Skin of body (tissue), 2 donors: ENCODE results near the gene TAF8. TPM values are rescaled to one million over a fixed set of nuclear protein-coding genes. Genes with fewer than 3 reads are reported as not detected.
"Not testable (repeated sequence)": the region's sequence is repeated elsewhere in the genome, so short reads cannot be mapped to it uniquely, and the experiment has no call there.

Experiments used
- DNase-seq: peaks from one replicate; lab custom pipeline; 2025; lab: John Stamatoyannopoulos, UW
- total RNA-seq: library from RNA; depleted of rRNA; stranded (reverse); fragments of >200 nt; gene quantifications from one replicate; pipeline ENCODE4 v1.2.3, GENCODE V29; 2014

TAF8 gene
- total RNA-seq, 1 donor from 2014 or later = 11.0 TPM

DNA sequence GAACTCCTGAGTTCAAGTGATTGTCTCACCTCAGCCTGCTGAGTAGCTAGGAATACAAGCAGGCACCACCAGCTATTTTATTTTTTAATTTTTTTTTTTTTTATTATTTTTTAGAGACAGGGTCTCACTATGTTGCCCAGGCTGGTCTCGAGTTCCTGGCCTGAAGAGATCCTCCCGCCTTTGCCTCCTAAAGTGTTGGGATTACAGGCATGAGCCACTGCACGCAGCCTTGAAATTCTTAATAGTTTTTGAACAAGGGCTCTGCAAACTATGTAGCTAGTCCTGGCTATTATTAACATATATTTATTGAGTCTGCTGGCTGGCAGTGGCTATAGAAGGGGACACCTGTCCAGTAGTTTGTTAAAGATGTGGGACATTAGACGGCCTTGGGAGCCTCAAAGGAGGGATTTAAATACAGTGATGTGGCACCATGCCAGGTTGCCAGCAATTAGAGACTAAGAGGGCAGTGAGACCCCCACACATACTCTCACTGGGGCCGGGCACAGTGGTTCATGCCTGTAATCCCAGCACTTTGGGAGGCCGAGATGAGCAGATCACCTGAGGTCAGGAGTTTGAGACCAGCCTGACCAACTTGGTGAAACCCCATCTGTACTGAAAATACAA, 21.1 kb upstream of the TAF8 start:
- no peak for DNase-seq

- no peak for DNase-seq
Observed at GRCh38 chr6:42029881-42030280, 20.4 kb upstream of the TAF8 start.

DNA sequence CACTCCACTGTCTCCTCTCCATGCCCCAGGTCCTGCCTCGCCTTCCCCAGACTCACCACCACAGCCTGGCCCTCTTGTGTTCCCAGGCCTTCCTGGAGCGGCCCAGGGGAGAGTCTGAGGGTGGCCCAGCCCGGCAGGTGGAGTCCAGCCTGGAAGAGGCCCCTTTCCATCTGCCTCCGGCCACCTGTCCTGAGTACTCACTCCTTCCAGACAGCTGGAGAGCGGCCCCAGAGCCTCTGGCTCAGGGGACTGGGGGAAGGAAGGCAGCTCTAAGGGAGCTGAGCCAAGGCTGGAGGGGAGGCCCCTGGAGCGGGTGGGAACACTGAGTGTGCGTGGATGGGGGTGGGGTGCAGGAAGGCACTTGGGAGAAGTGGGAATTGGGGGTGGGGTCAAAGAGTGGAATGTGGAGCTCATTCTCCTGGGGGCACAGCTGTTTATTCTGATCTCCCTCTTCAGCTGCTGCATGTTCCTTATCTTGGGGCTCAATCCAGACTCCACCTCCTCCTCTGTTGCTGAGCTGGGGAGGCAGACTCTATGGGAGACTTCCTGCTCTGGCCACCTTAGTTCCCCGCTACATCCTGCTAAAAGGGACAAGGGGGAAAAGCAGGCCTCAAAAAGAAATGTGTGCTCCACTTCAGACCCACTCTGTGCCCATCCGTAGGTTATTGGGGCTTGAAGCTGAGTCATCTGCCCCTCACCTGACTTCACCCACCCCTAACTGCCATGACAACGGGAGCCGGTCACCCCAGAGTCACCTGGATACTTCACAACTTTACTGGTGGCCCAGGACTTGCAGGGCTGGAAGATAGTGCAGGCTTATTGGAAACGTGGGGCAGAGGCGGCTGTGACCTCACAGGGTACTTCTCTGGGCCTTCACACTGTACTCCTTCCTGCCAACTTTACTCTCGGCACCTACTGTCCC, 19.5 kb upstream of the TAF8 start:
- peak; percentile 74 for DNase-seq

- DNase-seq = no peak
Observed at GRCh38 chr6:42032366-42032765, 18.0 kb upstream of the TAF8 start.

DNA sequence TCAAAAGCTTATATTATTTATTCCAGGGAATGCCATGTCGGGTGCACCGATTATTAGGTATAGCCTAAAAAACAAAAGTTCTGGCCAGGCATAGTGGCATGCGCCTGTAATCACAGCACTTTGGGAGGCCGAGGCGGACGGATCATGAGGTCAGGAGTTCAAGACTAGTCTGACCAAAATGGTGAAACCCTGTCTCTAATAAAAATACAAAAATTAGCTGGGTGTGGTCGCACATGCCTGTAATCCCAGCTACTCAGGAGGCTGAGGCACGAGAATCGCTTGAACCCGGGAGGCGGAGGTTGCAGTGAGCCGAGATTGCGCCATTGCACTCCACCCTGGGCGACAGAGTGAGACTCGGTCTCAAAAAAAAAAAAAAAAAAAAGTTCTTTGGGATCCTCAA, 12.7 kb upstream of the TAF8 start:
- not testable (repeated sequence) for DNase-seq

DNA sequence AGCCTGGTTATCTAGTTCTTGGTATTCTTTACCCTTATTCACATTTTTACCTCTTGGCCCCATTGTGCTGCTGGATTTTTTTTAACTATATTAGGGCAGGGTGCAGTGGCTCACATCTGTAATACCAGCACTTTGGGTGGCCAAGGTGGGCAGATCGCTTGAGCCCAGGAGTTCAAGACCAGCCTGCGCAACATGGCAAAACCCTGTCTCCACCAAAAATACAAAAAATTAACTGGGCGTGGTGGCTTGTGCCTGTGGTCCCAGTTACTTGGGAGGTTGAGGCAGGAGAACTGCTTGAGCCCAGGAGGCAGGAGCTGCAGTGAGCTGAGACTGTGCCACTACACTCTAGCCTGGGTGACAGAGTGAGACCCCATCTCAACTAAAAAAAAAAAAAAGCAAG, 12.2 kb upstream of the TAF8 start:
- DNase-seq = no peak

GRCh38 chr6:42038811-42039408, 11.4 kb upstream of the TAF8 start:
- no peak for DNase-seq

DNA sequence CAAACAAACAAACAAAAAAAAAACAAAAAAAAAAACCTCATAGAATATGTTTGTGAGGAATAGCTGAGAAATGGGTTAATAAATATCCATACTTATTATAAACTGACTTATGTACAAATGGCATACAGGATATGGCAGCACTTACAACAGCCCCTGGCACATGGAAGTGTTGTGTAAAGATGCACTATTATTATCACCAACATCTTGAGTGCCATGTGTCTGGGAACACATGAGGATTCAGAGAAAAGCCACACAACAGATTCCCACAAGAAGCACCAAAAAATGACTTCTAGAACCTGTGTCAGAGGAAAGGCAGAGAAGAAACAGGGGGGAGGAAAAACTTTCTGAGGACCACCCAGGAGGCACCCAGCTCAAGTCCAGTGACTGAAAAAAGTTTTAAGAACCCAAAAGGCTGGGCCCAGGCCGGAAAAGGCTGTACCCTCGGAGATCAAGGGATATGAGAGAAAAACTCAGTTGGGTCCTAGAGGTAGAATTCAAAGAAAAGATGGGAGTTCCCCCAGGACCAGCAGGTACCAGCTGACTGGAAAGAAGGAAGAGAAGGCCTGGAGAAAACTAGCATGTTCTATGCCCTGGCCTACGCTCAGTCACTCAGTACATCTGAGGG, 9.4 kb upstream of the TAF8 start:
- DNase-seq = no peak

DNA sequence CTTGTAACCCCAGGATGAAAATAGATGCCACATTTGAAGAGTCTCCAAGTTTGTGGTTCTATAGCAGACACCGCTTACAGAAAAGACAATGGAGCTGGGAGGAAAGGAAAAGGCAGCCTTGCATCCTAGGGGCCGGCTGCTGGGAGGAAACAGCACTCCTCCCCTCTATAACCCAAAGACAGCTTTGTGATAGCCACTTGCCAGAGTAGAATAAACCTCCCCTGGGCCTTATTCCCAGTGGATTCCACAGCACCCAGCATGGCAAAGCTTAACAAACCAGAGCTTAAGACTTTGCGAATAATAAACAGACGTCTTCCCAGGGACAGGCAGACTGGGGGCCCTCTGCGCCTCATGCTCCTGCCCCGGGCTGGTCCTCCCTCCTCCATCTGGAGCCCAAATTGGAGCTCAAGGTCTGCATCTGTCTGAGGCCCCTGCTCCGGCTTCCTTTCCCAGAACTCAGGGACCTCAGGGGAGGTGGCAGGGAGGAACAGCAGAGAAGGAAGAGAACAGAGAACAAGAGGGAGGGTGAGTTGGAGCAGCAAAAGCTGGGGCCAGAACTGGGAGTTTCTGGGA, 8.8 kb upstream of the TAF8 start:
- DNase-seq = peak; percentile 57

- DNase-seq = no peak
Observed at GRCh38 chr6:42042108-42042507, 8.2 kb upstream of the TAF8 start.

- peak; percentile 77 for DNase-seq
Observed at GRCh38 chr6:42043787-42044475, 6.4 kb upstream of the TAF8 start.

- DNase-seq = peak; percentile 43
Observed at GRCh38 chr6:42045538-42046460, 4.5 kb upstream of the TAF8 start.

- no peak for DNase-seq
Observed at GRCh38 chr6:42046464-42047212, 3.7 kb upstream of the TAF8 start.

DNA sequence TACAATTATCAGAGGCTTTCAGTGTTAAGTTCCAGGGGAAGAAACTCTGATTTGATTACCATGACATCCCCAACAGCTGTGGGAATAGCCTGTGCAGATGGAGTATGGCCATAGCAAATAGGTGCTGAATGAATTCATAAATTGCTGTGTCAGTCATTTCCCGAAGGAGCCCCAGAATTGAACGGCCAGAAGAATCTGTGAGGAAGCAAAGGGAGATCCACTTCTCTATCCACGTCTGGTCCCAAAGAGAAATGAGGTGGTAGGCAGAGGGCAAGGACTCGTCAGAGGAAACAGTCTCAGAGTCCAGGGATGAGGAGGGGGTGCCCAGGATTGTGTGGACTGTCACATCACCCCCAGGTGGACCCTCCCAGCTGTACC, 3.1 kb upstream of the TAF8 start:
- no peak for DNase-seq

- DNase-seq = no peak
Observed at GRCh38 chr6:42047790-42048405, 2.4 kb upstream of the TAF8 start.

- DNase-seq = no peak
Observed at GRCh38 chr6:42049116-42049809, 1.1 kb upstream of the TAF8 start.

DNA sequence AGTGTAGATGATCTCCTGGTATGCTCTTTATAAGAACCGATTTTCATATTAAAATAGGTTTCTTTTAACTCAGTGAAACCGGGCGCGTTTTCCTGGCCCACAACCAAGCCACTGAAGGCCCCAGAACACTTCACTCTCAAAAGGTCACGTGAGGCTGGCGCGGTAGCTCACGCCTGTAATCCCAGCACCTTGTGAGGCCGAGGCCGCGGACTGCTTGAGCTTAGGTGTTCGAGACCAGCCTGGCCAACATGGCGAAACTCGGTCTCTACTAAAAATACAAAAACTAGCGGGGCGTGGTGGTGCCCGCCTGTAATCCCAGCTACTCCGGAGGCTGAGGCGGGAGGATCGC, 402 bp upstream of the TAF8 start:
- DNase-seq = no peak

GRCh38 chr6:42051268-42051653, 937 bp downstream of the TAF8 start:
- DNase-seq = no peak
